Measurements from ENCODE around the gene SMYD3. TPM values are rescaled to one million over a fixed set of nuclear protein-coding genes. Genes with fewer than 3 reads are reported as not detected.

Gene SMYD3
- total and polyA plus RNA-seq, 10 of the 15 experiments (the other 5 are each of a cell fraction or from before 2014, with no cell fraction given): 18.3 to 54.0 (median 24.8) TPM

DNA sequence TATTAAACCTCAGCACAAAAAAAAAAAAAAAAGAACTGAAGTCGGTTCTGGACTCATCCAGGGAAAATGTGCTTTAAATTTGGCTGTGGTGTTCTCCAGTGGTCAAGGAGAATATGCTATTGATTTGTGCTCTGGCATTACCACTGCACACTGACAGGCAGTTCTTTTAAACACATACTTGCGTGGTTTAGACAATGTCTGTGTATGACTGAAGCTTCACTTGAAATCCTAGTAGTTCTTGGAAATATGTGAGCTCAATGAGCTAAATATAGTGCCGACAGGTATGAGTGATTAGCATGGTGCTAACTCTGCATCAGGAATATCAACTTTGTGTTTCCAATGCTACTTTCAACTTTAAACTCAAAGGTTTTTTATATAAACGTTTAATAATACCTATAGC lies 415.6 kb downstream of the SMYD3 start:
- ATAC-seq (no peak), DNase-seq (ENCODE audit: low read depth, low spot score) (no peak), FAIRE-seq (no peak)
- TF ChIP-seq, protein P1, sequence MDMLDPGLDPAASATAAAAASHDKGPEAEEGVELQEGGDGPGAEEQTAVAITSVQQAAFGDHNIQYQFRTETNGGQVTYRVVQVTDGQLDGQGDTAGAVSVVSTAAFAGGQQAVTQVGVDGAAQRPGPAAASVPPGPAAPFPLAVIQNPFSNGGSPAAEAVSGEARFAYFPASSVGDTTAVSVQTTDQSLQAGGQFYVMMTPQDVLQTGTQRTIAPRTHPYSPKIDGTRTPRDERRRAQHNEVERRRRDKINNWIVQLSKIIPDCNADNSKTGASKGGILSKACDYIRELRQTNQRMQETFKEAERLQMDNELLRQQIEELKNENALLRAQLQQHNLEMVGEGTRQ (IDR thresholded peaks at IDR 0.05; ENCODE audit: borderline replicate concordance, low read depth, low read length): no peak
- TF ChIP-seq, protein P2, sequence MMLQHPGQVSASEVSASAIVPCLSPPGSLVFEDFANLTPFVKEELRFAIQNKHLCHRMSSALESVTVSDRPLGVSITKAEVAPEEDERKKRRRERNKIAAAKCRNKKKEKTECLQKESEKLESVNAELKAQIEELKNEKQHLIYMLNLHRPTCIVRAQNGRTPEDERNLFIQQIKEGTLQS (IDR thresholded peaks at IDR 0.05; ENCODE audit: borderline replicate concordance, extremely low read depth, low read depth, low read length): no peak
- TF ChIP-seq, protein P3, sequence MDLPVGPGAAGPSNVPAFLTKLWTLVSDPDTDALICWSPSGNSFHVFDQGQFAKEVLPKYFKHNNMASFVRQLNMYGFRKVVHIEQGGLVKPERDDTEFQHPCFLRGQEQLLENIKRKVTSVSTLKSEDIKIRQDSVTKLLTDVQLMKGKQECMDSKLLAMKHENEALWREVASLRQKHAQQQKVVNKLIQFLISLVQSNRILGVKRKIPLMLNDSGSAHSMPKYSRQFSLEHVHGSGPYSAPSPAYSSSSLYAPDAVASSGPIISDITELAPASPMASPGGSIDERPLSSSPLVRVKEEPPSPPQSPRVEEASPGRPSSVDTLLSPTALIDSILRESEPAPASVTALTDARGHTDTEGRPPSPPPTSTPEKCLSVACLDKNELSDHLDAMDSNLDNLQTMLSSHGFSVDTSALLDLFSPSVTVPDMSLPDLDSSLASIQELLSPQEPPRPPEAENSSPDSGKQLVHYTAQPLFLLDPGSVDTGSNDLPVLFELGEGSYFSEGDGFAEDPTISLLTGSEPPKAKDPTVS (IDR thresholded peaks at IDR 0.05; ENCODE audit: low read depth, low read length): no peak
- TF ChIP-seq RCOR1 (conservative IDR thresholded peaks at IDR 0.05; ENCODE audit: low read depth, low read length): no peak
- ChIA-PET RAD21 (ENCODE audit: unreplicated experiment) (no interaction called here), CTCF (interaction anchor here (0.8 to 1.7 kb wide), 2 partner anchors 8 to 21 kb away, joined by 3 to 6 read pairs; no protein-coding TSS in a partner anchor), SMC1A (ENCODE audit: uncharacterized antibody, unreplicated experiment) (no interaction called here), POLR2A (no interaction called here)
- Histone ChIP-seq H3K27me3 (replicated peaks in 1 of 2; ENCODE audit: control insufficient read depth in 2 of 2, insufficient read depth in 2 of 2, low read length in 1 of 2) (no peaks in the 10 kb centered on the region), H4K20me1 (ENCODE audit: control insufficient read depth, insufficient read depth) (no peaks in the 10 kb centered on the region), H2AFZ (ENCODE audit: control insufficient read depth, low read depth, low read length) (no peak overlapping the region), H3K27ac (ENCODE audit: control insufficient read depth, insufficient read depth) (no peak overlapping the region), H3K4me2 (ENCODE audit: control insufficient read depth, insufficient read depth) (no peak overlapping the region), H3K36me3 (ENCODE audit: control insufficient read depth in 2 of 2, insufficient read depth in 2 of 2, low read length in 1 of 2) (no peaks in the 10 kb centered on the region), H3K9me3 (replicated peaks; ENCODE audit: control insufficient read depth, insufficient read depth, low read length) (no peaks in the 10 kb centered on the region), H3K4me3 (no peak overlapping the region), H3K79me2 (ENCODE audit: control insufficient read depth, insufficient read depth, low read length) (no peaks in the 10 kb centered on the region), H3K9ac (ENCODE audit: control insufficient read depth, insufficient read depth, low read length) (no peak overlapping the region), H3K4me1 (ENCODE audit: control insufficient read depth, insufficient read depth, low read length) (no peaks in the 10 kb centered on the region)
- in situ Hi-C loops (cut with MboI) (no loop called here), intact Hi-C loops (cut with micrococcal nuclease; ENCODE audit: unreplicated experiment) (no loop called here)
- WGBS (ENCODE audit: insufficient coverage, insufficient replicate concordance, low lambda C conversion rate, missing lambda C conversion rate): 73% methylated on average over 4 of the region's 4 CpGs
- no TSS peak for BruUV-seq (replicated peaks)

DNA sequence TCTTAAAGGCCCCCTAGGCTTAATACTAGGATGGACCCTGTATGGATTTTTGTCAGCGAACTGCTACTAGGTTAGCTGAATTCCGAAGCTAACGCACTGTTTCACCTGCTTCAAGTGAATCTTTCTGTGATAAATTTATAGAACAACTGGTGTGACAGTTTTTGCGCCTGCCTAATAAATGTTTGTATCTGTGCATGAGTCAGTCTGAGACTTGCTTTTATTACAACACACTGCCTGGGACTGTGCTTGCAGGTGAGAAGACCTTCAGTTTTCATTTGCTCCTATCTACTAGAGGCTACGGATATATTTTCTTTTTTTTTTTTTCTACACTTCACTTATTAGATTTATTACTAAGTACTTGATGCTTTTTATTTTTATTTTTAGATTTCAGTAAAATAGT lies 420.9 kb downstream of the SMYD3 start:
- FAIRE-seq (no peak), DNase-seq (ENCODE audit: low read depth, low spot score) (no peak), ATAC-seq (no peak)
- Histone ChIP-seq H3K4me2 (ENCODE audit: control insufficient read depth, insufficient read depth) (no peak overlapping the region), H3K9me3 (replicated peaks; ENCODE audit: control insufficient read depth, insufficient read depth, low read length) (no peaks in the 10 kb centered on the region; the same call in 2 of the 3 replicates), H4K20me1 (ENCODE audit: control insufficient read depth, insufficient read depth) (no peaks in the 10 kb centered on the region), H3K4me3 (no peak overlapping the region), H3K27ac (ENCODE audit: control insufficient read depth, insufficient read depth) (no peak overlapping the region), H2AFZ (ENCODE audit: control insufficient read depth, low read depth, low read length) (no peak overlapping the region), H3K9ac (ENCODE audit: control insufficient read depth, insufficient read depth, low read length) (no peak overlapping the region), H3K27me3 (replicated peaks in 1 of 2; ENCODE audit: control insufficient read depth in 2 of 2, insufficient read depth in 2 of 2, low read length in 1 of 2) (no peaks in the 10 kb centered on the region), H3K4me1 (ENCODE audit: control insufficient read depth, insufficient read depth, low read length) (no peaks in the 10 kb centered on the region), H3K36me3 (ENCODE audit: control insufficient read depth in 2 of 2, insufficient read depth in 2 of 2, low read length in 1 of 2) (no peaks in the 10 kb centered on the region), H3K79me2 (ENCODE audit: control insufficient read depth, insufficient read depth, low read length) (no peaks in the 10 kb centered on the region)
- ChIA-PET RAD21 (ENCODE audit: unreplicated experiment) (no interaction called here), POLR2A (no interaction called here), CTCF (no interaction called here), SMC1A (ENCODE audit: uncharacterized antibody, unreplicated experiment) (no interaction called here)
- WGBS (ENCODE audit: insufficient coverage, insufficient replicate concordance, low lambda C conversion rate, missing lambda C conversion rate): 97% methylated on average over 5 of the region's 5 CpGs
- BruUV-seq (replicated peaks): no TSS peak
- intact Hi-C loops (cut with micrococcal nuclease; ENCODE audit: unreplicated experiment): no loop called here
- in situ Hi-C loops (cut with MboI): no loop called here
- no peak for TF ChIP-seq BMI1 (IDR thresholded peaks at IDR 0.05; ENCODE audit: borderline replicate concordance)
- TF ChIP-seq RBBP5 (conservative IDR thresholded peaks at IDR 0.05): no peak
- TF ChIP-seq CREB1 (IDR thresholded peaks at IDR 0.05; ENCODE audit: low read depth): no peak
- TF ChIP-seq, protein P3 (IDR thresholded peaks at IDR 0.05; ENCODE audit: low read depth, low read length): no peak
- no peak for TF ChIP-seq MTA2 (IDR thresholded peaks at IDR 0.05; ENCODE audit: low read depth)
- no peak for TF ChIP-seq ZNF217 (IDR thresholded peaks at IDR 0.05)
- no peak for TF ChIP-seq SIN3A (IDR thresholded peaks at IDR 0.05; ENCODE audit: low read depth, low read length)
- no peak for TF ChIP-seq KLF5 (IDR thresholded peaks at IDR 0.05; ENCODE audit: partially characterized antibody)
- TF ChIP-seq, protein P4, sequence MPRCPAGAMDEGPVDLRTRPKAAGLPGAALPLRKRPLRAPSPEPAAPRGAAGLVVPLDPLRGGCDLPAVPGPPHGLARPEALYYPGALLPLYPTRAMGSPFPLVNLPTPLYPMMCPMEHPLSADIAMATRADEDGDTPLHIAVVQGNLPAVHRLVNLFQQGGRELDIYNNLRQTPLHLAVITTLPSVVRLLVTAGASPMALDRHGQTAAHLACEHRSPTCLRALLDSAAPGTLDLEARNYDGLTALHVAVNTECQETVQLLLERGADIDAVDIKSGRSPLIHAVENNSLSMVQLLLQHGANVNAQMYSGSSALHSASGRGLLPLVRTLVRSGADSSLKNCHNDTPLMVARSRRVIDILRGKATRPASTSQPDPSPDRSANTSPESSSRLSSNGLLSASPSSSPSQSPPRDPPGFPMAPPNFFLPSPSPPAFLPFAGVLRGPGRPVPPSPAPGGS (IDR thresholded peaks at IDR 0.05; ENCODE audit: borderline replicate concordance, insufficient read depth, low read depth, low read length, poor library complexity, severe bottlenecking): no peak
- no peak for TF ChIP-seq IKZF2 (IDR thresholded peaks at IDR 0.05)
